ENCODE results near the gene MTMR10. TPM values are rescaled to one million over a fixed set of nuclear protein-coding genes. Genes with fewer than 3 reads are reported as not detected.

Gene MTMR10
- total RNA-seq, 1 donor from 2014 or later, result 29.2 TPM

- TF ChIP-seq CTCF (IDR thresholded peaks at IDR 0.05) (no peak), POLR2AphosphoS5 (IDR thresholded peaks at IDR 0.05; ENCODE audit: insufficient read depth in 1 of 2, low read depth in 1 of 2) (no peak), POLR2A (IDR thresholded peaks at IDR 0.05) (no peak)
- Histone ChIP-seq H3K36me3 (no peaks in the 10 kb centered on the region), H3K4me3 (no peak overlapping the region), H3K4me1 (peaks cover 22% of the 10 kb centered on the region), H3K27ac (no peak overlapping the region), H3K9me3 (no peaks in the 10 kb centered on the region), H3K27me3 (no peaks in the 10 kb centered on the region)
- no peak for DNase-seq (ENCODE audit: extremely low spot score in 2 of 2)
- intact Hi-C loops (cut with DNase I), result no loop called here
These were observed 36.6 kb upstream of the MTMR10 start for GRCh38 chr15:31027910-31028578.

GRCh38 chr15:31025996-31026395 lies 34.6 kb upstream of the MTMR10 start:
- Histone ChIP-seq H3K27me3 (no peaks in the 10 kb centered on the region), H3K4me3 (no peak overlapping the region)
- TF ChIP-seq POLR2A (IDR thresholded peaks at IDR 0.05), result no peak
- TF ChIP-seq POLR2AphosphoS5 (IDR thresholded peaks at IDR 0.05; ENCODE audit: insufficient read depth in 1 of 2, low read depth in 1 of 2), result no peak
- TF ChIP-seq CTCF (IDR thresholded peaks at IDR 0.05), result no peak

GRCh38 chr15:31024979-31025378 lies 33.6 kb upstream of the MTMR10 start:
- intact Hi-C loops (cut with DNase I), result no loop called here
- no peak for DNase-seq (ENCODE audit: extremely low spot score in 2 of 2)
- TF ChIP-seq POLR2A (IDR thresholded peaks at IDR 0.05) (no peak), POLR2AphosphoS5 (IDR thresholded peaks at IDR 0.05; ENCODE audit: insufficient read depth in 1 of 2, low read depth in 1 of 2) (no peak), CTCF (IDR thresholded peaks at IDR 0.05) (no peak)
- H3K36me3 ChIP-seq, result no peaks in the 10 kb centered on the region
- H3K4me1 ChIP-seq, result peaks cover 19% of the 10 kb centered on the region
- H3K4me3 ChIP-seq, result no peak overlapping the region
- no peaks in the 10 kb centered on the region for H3K27me3 ChIP-seq
- H3K27ac ChIP-seq, result no peak overlapping the region
- no peaks in the 10 kb centered on the region for H3K9me3 ChIP-seq

More at GRCh38 chr15:31025996-31026395, 34.6 kb upstream of the MTMR10 start:
- no peak for DNase-seq (ENCODE audit: extremely low spot score in 2 of 2)
- Histone ChIP-seq H3K36me3 (no peaks in the 10 kb centered on the region), H3K4me1 (peaks cover 19% of the 10 kb centered on the region), H3K9me3 (no peaks in the 10 kb centered on the region), H3K27ac (no peak overlapping the region)
- intact Hi-C loops (cut with DNase I), result no loop called here

GRCh38 chr15:31024330-31024729 lies 32.9 kb upstream of the MTMR10 start:
- Histone ChIP-seq H3K36me3 (no peaks in the 10 kb centered on the region), H3K4me3 (no peak overlapping the region), H3K4me1 (peaks cover 19% of the 10 kb centered on the region), H3K27me3 (no peaks in the 10 kb centered on the region), H3K9me3 (no peaks in the 10 kb centered on the region), H3K27ac (peak overlapping the region; percentile 15)
- DNase-seq (ENCODE audit: extremely low spot score in 2 of 2), result no peak
- no peak for TF ChIP-seq CTCF (IDR thresholded peaks at IDR 0.05)
- TF ChIP-seq POLR2A (IDR thresholded peaks at IDR 0.05), result no peak
- TF ChIP-seq POLR2AphosphoS5 (IDR thresholded peaks at IDR 0.05; ENCODE audit: insufficient read depth in 1 of 2, low read depth in 1 of 2), result no peak
- intact Hi-C loops (cut with DNase I), result no loop called here

- peak overlapping the region; percentile 15 for H3K27ac ChIP-seq
- H3K27me3 ChIP-seq, result no peaks in the 10 kb centered on the region
- no peaks in the 10 kb centered on the region for H3K36me3 ChIP-seq
- no peak for DNase-seq (ENCODE audit: extremely low spot score in 2 of 2)
- intact Hi-C loops (cut with DNase I), result no loop called here
- H3K4me3 ChIP-seq, result no peak overlapping the region
- peaks cover 19% of the 10 kb centered on the region for H3K4me1 ChIP-seq
- TF ChIP-seq CTCF (IDR thresholded peaks at IDR 0.05) (no peak), POLR2AphosphoS5 (IDR thresholded peaks at IDR 0.05; ENCODE audit: insufficient read depth in 1 of 2, low read depth in 1 of 2) (no peak), POLR2A (IDR thresholded peaks at IDR 0.05) (no peak)
- H3K9me3 ChIP-seq, result no peaks in the 10 kb centered on the region
These were observed 32.4 kb upstream of the MTMR10 start for GRCh38 chr15:31023841-31024240.

Measured in vagina (tissue), 2 donors.